Heart left ventricle (tissue), 13 donors: Measurements from ENCODE around the gene DHFR2.

Experiments used
- POLR2A ChIP-seq, 2 donors: fragments of 450-650 bp; IDR thresholded peaks; one replicate each; pipeline ENCODE4 v1.6.1; 2017; ENCODE audit warnings: antibody characterized with exemption in 2 of 2, mild to moderate bottlenecking in 2 of 2, moderate library complexity in 2 of 2
- TF ChIP-seq, protein P1 (sequence below), 12 donors: fragments of 200-600 bp; sonication (generic) in 4 of 12; IDR thresholded peaks; one replicate each; pipeline versions ENCODE4 v1.5.0 to v1.8.0; 2018 to 2022; ENCODE audit warnings: antibody characterized with exemption in 12 of 12, mild to moderate bottlenecking in 5 of 12
- donor health status: ischemic (EF 13 %, LVEDD 7.1; RV severe dilation, severe dysfunction).
- donor health status: DM: no; HTN: yes; CAD: no.
- donor health status: DM: no; HTN: no; CAD: no.
- donor health status: ischemic (EF 25% LVEDD 6.9; RV normal size, moderate dysfunction).
- donor health status: ischemic (EF 25% LVEDD 5.7; RV mildly dilated, moderate dysfunction).
- donor health status: ischemic (EF 35%, LVEDD 5.7; RV mildly dilated, moderate dysfunction).
- donor health status: nonischemic (EF 11% LVEDD 7.7; RV severe dilation, severe dysfunction).
- donor health status: DM: yes; HTN: yes; CAD: no.
- donor health status: PGD.
- donor health status: ischemic (EF 29% LVEDD 5.4; RV normal size, mild dysfunction).
- donor health status: nonischemic (EF 23%, LVEDD 6.1; RV moderate dilation, normal function).

DNA sequence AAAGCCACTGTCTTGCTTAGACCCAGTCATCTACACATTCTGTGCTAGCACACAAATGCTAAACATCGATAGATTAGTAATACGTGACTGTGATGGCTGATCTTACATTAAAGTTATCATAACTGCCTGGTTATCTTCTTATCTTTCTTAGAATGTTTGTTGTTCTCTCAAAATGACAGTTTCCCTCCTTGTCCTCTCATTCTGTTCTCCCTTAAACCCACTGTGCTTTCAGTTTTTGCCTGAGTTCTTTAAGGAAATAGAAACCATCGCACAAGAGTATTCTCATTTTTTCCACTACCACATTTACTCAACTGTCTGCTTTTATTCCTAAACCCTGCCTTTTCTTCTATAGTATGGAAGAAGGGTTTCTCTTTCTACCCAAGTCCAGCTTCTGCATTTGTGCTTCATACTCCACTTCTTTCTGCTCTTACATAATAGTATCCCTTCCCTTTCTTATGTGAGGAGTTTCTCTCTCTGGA is 51.4 kb downstream of the DHFR2 start:
- TF ChIP-seq, protein P1, sequence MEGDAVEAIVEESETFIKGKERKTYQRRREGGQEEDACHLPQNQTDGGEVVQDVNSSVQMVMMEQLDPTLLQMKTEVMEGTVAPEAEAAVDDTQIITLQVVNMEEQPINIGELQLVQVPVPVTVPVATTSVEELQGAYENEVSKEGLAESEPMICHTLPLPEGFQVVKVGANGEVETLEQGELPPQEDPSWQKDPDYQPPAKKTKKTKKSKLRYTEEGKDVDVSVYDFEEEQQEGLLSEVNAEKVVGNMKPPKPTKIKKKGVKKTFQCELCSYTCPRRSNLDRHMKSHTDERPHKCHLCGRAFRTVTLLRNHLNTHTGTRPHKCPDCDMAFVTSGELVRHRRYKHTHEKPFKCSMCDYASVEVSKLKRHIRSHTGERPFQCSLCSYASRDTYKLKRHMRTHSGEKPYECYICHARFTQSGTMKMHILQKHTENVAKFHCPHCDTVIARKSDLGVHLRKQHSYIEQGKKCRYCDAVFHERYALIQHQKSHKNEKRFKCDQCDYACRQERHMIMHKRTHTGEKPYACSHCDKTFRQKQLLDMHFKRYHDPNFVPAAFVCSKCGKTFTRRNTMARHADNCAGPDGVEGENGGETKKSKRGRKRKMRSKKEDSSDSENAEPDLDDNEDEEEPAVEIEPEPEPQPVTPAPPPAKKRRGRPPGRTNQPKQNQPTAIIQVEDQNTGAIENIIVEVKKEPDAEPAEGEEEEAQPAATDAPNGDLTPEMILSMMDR (IDR thresholded peaks at IDR 0.05), result no peak
- TF ChIP-seq POLR2A (IDR thresholded peaks at IDR 0.05), result no peak
